ENCODE results near the gene KXD1. TPM values are rescaled to one million over a fixed set of nuclear protein-coding genes. Genes with fewer than 3 reads are reported as not detected.
A peak's percentile ranks its signal among the peaks of the same experiment; 100 is the strongest.
"Not testable (repeated sequence)": the region's sequence is repeated elsewhere in the genome, so short reads cannot be mapped to it uniquely, and the experiment has no call there.

KXD1 gene
- polyA plus RNA-seq, 2 of the 4 experiments (the other 2 are of a cell fraction): 62.8 to 83.9 TPM

- no peak for TF ChIP-seq CTCF (IDR thresholded peaks at IDR 0.05)
- TF ChIP-seq CHD2 (IDR thresholded peaks at IDR 0.05; ENCODE audit: low read length, partially characterized antibody): no peak
- no peak for TF ChIP-seq HEYL (CRISPR knock-in tag; IDR thresholded peaks at IDR 0.05)
- TF ChIP-seq RCOR1 (IDR thresholded peaks at IDR 0.05; ENCODE audit: low read depth, low read length): no peak
- peak; percentile 62 for TF ChIP-seq POLR2A (IDR thresholded peaks at IDR 0.05; ENCODE audit: low read length)
- TF ChIP-seq HMGXB4 (CRISPR knock-in tag; IDR thresholded peaks at IDR 0.05; ENCODE audit: borderline replicate concordance): no peak
- TF ChIP-seq RAD21 (conservative IDR thresholded peaks at IDR 0.05 in 1 of 2, IDR thresholded peaks at IDR 0.05 in 1 of 2): no peak
- no peak for TF ChIP-seq RFX5 (IDR thresholded peaks at IDR 0.05)
- TF ChIP-seq KDM1A (IDR thresholded peaks at IDR 0.05; ENCODE audit: low read depth): 0 out of 2 replicates have a peak, but pooled peaks have one; percentile 65
- no peak for TF ChIP-seq ELK1 (IDR thresholded peaks at IDR 0.05; ENCODE audit: low read depth, low read length)
- no peak for TF ChIP-seq EHMT2 (IDR thresholded peaks at IDR 0.05; ENCODE audit: low read depth)
- no peak for TF ChIP-seq ZC3H11A (IDR thresholded peaks at IDR 0.05)
- no peak for TF ChIP-seq POLR2AphosphoS2 (conservative IDR thresholded peaks at IDR 0.05; ENCODE audit: low read length)
- no peak for TF ChIP-seq ZNF302 (CRISPR knock-in tag; IDR thresholded peaks at IDR 0.05)
- peak; percentile 50; the same call in 1 of the 3 replicates for TF ChIP-seq BCL3 (IDR thresholded peaks at IDR 0.05)
- TF ChIP-seq CEBPB (IDR thresholded peaks at IDR 0.05): no peak
- TF ChIP-seq MYC (IDR thresholded peaks at IDR 0.05; ENCODE audit: borderline replicate concordance, low read length): peak; percentile 74
These were observed 35.4 kb upstream of the KXD1 start (continued) for GRCh38 chr19:18522124-18522861.

DNA sequence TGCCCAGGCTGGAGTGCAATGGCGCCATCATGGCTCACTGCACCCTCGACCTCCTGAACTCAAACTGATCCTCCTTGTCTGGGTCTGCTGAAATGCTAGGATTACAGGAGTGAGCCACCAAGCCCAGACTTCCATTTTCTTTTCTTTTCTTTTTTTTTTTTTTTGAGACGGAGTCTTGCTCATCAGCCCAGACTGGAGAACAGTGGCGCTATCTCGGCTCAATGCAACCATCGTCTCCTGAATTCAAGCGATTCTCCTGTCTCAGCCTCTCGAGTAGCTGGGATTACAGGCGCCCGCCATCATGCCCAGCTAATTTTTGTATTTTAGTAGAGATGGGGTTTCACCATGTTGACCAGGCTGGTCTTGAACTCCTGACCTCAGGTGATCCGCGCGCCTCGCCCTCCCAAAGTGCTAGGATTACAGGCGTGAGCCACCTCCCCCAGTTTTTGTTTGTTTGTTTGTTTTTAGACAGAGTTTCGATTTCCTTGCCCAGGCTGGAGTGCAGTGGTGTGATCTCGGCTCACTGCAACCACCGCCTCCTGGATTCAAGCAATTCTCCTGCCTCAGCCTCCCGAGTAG, 34.7 kb upstream of the KXD1 start:
- TF ChIP-seq CTCF (IDR thresholded peaks at IDR 0.05) (peak; percentile 13; the same call in 2 of the 3 replicates), BCL3 (IDR thresholded peaks at IDR 0.05) (peak; percentile 0; the same call in 1 of the 3 replicates), JUN (IDR thresholded peaks at IDR 0.05) (0 out of 5 replicates have a peak, but pooled peaks of 1 of the 2 experiments have one; percentile 27)
- Histone ChIP-seq H3K4me2 (peak overlapping the region; percentile 50), H3K4me3 (peak overlapping the region; percentile 32), H3K27ac (peak overlapping the region; percentile 51 to 75)
- not testable (repeated sequence) for H3K9me3 ChIP-seq; ATAC-seq; DNase-seq (ENCODE audit: low read depth in 1 of 2, low spot score in 1 of 2); FAIRE-seq; H3K4me1 ChIP-seq
- POLR2A ChIA-PET: interaction anchor here (0.7 kb wide), 1 partner anchor 37 kb away, joined by 3 read pairs; no protein-coding TSS in a partner anchor
- 80% methylated on average over 19 of the region's 19 CpGs for WGBS (ENCODE audit: missing lambda C conversion rate)
- CTCF ChIA-PET: interaction anchor here (0.7 to 1.3 kb wide), 4 partner anchors 62 to 454 kb away, joined by 3 to 6 read pairs (median 4); no protein-coding TSS in a partner anchor
